Adipocyte (in vitro differentiated cells): Measurements from ENCODE around the gene PBX1.

Source experiments
- DNase-seq: peaks from one replicate; pipeline ENCODE4 v3.0.0-alpha.2; 2015; ENCODE audit warnings: low read depth
- H3K27me3 ChIP-seq: replicated peaks from 2 replicates; pipeline ENCODE4 v1.7.0; 2013; ENCODE audit warnings: mild to moderate bottlenecking, low read length, moderate library complexity; ENCODE audit not compliant: control insufficient read depth, insufficient read depth
- H3K36me3 ChIP-seq: 2 replicates; pipeline ENCODE4 v1.7.0; 2013; ENCODE audit warnings: low read length, mild to moderate bottlenecking, moderate library complexity; ENCODE audit not compliant: control insufficient read depth, insufficient read depth, severe bottlenecking
- H3K4me1 ChIP-seq: 2 replicates; pipeline ENCODE4 v1.7.0; 2013; ENCODE audit warnings: mild to moderate bottlenecking, low read length, moderate library complexity; ENCODE audit not compliant: control insufficient read depth, insufficient read depth
- H3K4me3 ChIP-seq: 2 replicates; pipeline ENCODE4 v1.7.0; 2013; ENCODE audit warnings: mild to moderate bottlenecking, low read length, moderate library complexity
- H3K9ac ChIP-seq: 2 replicates; pipeline ENCODE4 v1.7.0; 2013; ENCODE audit warnings: mild to moderate bottlenecking, low read length, moderate library complexity
- H3K9me3 ChIP-seq: 2 replicates; pipeline ENCODE4 v1.7.0; 2013; ENCODE audit warnings: mild to moderate bottlenecking, low read length, moderate library complexity; ENCODE audit not compliant: control insufficient read depth

The PBX1 gene

DNA sequence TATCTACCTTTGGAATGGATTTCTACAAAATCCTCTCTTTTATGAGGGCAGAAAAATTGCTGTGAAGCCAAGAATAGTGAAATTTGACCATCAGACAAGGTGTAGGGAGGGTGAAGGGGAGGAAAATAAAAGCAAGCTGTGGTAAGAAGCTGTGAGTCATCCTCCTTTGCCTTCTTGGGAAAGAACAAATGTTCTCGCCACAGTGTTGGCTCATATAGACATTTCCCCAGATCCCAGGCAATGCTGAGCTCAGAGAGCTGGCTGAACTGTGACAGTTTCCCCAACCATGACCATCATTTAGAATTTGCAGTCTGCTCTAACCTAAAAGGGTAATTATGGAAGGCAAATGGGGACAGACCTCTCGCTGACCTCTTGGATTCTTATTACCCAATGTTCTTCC is 235.4 kb downstream of the PBX1 start:
- peak overlapping the region; percentile 48 for H3K9ac ChIP-seq
- DNase-seq: peak; percentile 97
- H3K9me3 ChIP-seq: no peaks in the 10 kb centered on the region

DNA sequence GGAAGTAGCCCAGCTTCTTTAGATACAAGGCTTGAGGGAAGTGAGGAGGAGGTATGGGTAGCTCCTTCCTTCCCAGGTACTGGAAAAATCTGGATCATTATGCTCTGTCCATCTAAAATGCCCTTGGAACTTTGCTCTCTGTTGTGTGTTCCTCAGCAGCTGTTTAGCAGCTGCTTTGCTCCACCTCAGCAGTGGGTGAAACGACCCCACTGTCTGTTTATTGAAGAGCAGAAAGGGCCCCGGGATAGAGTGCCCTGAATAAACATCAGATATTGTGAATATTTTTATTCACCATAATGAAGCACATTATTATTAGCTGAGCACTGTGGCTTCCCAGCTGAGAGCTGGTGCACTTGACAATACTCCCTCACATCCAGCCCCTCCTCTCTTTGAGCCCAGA is 237.9 kb downstream of the PBX1 start:
- H3K27me3 ChIP-seq: no peaks in the 10 kb centered on the region
- no peak overlapping the region for H3K4me3 ChIP-seq
- H3K9me3 ChIP-seq: no peaks in the 10 kb centered on the region
- H3K36me3 ChIP-seq: peaks cover 49% of the 10 kb centered on the region
- no peak overlapping the region for H3K9ac ChIP-seq
- H3K4me1 ChIP-seq: peaks cover 15% of the 10 kb centered on the region
- DNase-seq: no peak

More for the DNA sequence above, 235.4 kb downstream of the PBX1 start:
- no peaks in the 10 kb centered on the region for H3K27me3 ChIP-seq
- H3K36me3 ChIP-seq: peaks cover 24% of the 10 kb centered on the region
- H3K4me3 ChIP-seq: peak overlapping the region; percentile 22
- peaks cover 15% of the 10 kb centered on the region for H3K4me1 ChIP-seq

GRCh38 chr1:164801246-164801731 is 242.3 kb downstream of the PBX1 start:
- Histone ChIP-seq H3K4me1 (no peaks in the 10 kb centered on the region), H3K27me3 (no peaks in the 10 kb centered on the region), H3K9ac (no peak overlapping the region), H3K36me3 (peaks cover 64% of the 10 kb centered on the region), H3K9me3 (no peaks in the 10 kb centered on the region), H3K4me3 (no peak overlapping the region)
- no peak for DNase-seq

DNA sequence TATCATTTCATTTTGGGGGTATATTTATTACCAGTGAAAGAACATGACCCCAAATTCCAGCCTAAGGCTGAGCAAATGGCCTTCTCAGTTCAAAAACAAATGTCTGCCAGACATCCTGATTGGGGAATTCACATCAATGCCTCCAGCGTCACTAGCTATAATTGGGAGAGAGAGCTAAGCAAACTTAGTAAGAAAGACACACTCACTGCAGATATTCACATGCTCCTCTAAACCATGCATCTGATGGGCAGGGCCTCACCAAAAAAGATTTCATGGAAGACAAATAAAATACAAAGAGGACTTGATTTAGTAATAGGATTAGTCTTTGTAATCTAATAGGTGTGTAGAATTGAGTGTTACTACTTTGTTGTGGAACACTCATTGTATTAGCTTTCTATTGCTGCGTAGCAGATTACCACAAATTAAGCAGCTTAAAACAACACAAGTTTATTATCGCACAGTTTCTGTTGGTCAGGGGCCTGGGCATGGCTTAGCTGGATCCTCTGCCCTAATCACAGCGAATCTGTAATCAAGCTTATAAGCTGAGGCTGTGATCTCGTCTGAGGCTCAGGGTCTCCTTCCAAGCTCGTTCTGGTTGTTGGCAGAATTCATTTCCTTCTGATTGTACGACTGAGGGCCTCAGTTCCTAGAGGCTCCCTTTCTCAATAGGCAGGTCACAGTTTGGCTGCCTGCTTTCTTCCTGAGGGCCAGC is 243.0 kb downstream of the PBX1 start:
- H3K9ac ChIP-seq: no peak overlapping the region
- no peaks in the 10 kb centered on the region for H3K27me3 ChIP-seq
- DNase-seq: no peak
- no peaks in the 10 kb centered on the region for H3K9me3 ChIP-seq
- no peak overlapping the region for H3K4me3 ChIP-seq
- no peaks in the 10 kb centered on the region for H3K4me1 ChIP-seq
- peaks cover 64% of the 10 kb centered on the region for H3K36me3 ChIP-seq

- Histone ChIP-seq H3K27me3 (no peaks in the 10 kb centered on the region), H3K9me3 (no peaks in the 10 kb centered on the region), H3K4me1 (no peaks in the 10 kb centered on the region), H3K4me3 (no peak overlapping the region), H3K9ac (no peak overlapping the region), H3K36me3 (peaks cover 62% of the 10 kb centered on the region)
- DNase-seq: no peak
Measured at GRCh38 chr1:164802529-164803282, 243.7 kb downstream of the PBX1 start.

GRCh38 chr1:164803366-164803765 is 244.4 kb downstream of the PBX1 start:
- Histone ChIP-seq H3K4me3 (no peak overlapping the region), H3K9me3 (no peaks in the 10 kb centered on the region), H3K27me3 (no peaks in the 10 kb centered on the region), H3K9ac (no peak overlapping the region), H3K4me1 (no peaks in the 10 kb centered on the region), H3K36me3 (peaks cover 65% of the 10 kb centered on the region)
- peak; percentile 35 for DNase-seq

- H3K9ac ChIP-seq: no peak overlapping the region
- no peaks in the 10 kb centered on the region for H3K4me1 ChIP-seq
- H3K9me3 ChIP-seq: no peaks in the 10 kb centered on the region
- no peak for DNase-seq
- peaks cover 75% of the 10 kb centered on the region for H3K36me3 ChIP-seq
- no peak overlapping the region for H3K4me3 ChIP-seq
- H3K27me3 ChIP-seq: no peaks in the 10 kb centered on the region
Measured at GRCh38 chr1:164804366-164804765, 245.4 kb downstream of the PBX1 start.

DNA sequence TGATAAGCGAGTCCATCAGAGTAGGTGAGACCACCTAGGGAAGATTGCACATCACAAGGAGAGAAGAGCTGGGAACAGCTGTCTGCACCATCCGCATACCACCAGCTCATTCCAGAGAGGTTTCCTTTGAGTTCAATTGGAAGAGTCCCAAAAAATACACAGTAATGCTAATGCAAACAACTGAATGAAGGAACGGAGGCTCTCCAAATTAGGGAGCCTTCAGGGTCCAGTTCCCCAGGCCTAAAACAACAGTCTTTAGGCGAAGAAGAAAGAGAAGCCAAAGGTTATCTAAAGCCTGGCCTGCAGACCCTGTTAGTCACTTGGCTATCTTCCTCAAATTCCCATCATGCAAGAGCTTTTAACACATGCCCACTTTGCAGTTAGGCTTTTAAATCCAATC is 246.4 kb downstream of the PBX1 start:
- Histone ChIP-seq H3K9me3 (no peaks in the 10 kb centered on the region), H3K36me3 (peaks cover 74% of the 10 kb centered on the region), H3K4me1 (no peaks in the 10 kb centered on the region), H3K27me3 (no peaks in the 10 kb centered on the region), H3K9ac (no peak overlapping the region), H3K4me3 (no peak overlapping the region)
- DNase-seq: peak; percentile 56

DNA sequence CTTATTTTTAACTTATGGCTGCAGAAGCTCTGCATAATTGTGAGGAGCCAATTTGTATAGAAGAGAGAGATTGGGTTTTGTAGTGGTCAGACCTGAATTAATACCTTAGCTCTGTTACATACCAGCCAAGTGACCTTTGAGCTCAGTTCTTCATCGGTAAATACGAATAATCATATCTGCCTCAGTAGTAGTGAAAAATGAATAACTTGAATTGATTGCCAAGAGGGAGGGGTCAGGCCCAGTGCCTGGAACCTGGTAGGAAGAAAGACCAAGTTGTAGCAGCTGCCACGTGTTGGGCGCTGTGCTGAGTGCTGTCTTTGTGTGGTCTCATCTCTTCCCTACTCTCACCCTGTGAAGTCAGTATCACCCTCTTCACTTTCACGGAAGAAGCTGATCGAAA is 247.5 kb downstream of the PBX1 start:
- no peaks in the 10 kb centered on the region for H3K27me3 ChIP-seq
- no peak for DNase-seq
- H3K4me1 ChIP-seq: no peaks in the 10 kb centered on the region
- no peaks in the 10 kb centered on the region for H3K9me3 ChIP-seq
- peaks cover 74% of the 10 kb centered on the region for H3K36me3 ChIP-seq
- H3K9ac ChIP-seq: no peak overlapping the region
- H3K4me3 ChIP-seq: no peak overlapping the region

DNA sequence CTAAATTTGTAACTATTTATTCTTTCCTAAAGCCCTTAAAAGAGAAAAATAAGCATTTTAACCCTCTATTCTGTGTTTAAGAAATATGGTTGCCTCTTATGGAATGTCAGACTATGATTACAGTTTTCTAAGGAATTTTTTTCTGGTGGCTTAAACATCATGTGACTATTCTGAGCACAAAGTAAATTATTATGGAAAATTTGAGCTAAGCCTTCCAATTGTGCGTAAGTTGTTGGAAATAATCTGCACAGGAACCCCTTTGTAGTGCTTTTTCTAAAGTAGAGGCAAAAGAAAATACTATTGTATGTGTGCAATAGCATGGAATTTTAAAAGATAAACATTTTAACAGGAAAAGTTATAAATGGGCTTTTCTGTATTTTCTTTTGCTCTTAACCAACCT is 254.8 kb downstream of the PBX1 start:
- no peak for DNase-seq

GRCh38 chr1:164821648-164822047 is 262.7 kb downstream of the PBX1 start:
- no peak for DNase-seq
- Histone ChIP-seq H3K27me3 (no peaks in the 10 kb centered on the region), H3K4me3 (no peak overlapping the region), H3K4me1 (no peaks in the 10 kb centered on the region), H3K36me3 (peaks cover 67% of the 10 kb centered on the region), H3K9ac (no peak overlapping the region), H3K9me3 (no peaks in the 10 kb centered on the region)

More for the DNA sequence above, 254.8 kb downstream of the PBX1 start:
- H3K36me3 ChIP-seq: peaks cover 52% of the 10 kb centered on the region
- H3K27me3 ChIP-seq: no peaks in the 10 kb centered on the region
- H3K9ac ChIP-seq: no peak overlapping the region
- H3K4me1 ChIP-seq: no peaks in the 10 kb centered on the region
- H3K4me3 ChIP-seq: no peak overlapping the region
- no peaks in the 10 kb centered on the region for H3K9me3 ChIP-seq
